Esophagus squamous epithelium (tissue), 5 donors: ENCODE data around the gene MGMT. TPM values are rescaled to one million over a fixed set of nuclear protein-coding genes. Genes with fewer than 3 reads are reported as not detected.

Experiments used
- DNase-seq: peaks from one replicate; lab custom pipeline; 2025; lab: John Stamatoyannopoulos, UW
- H3K27ac ChIP-seq, 4 donors: fragments of 200-600 bp; sonication (generic); one replicate each; pipeline ENCODE4 v1.5.1; 2016 to 2019; ENCODE audit warnings: mild to moderate bottlenecking in 1 of 4
- H3K27me3 ChIP-seq, 4 donors: fragments of 200-600 bp; sonication (generic); 1 replicate in 3 of 4; 2 replicates in 1 of 4; pipeline versions ENCODE4 v1.5.1 to v1.6.0; 2017 to 2021; ENCODE audit warnings: antibody characterized with exemption in 1 of 4
- H3K36me3 ChIP-seq, 3 donors: fragments of 200-600 bp; sonication (generic); one replicate each; pipeline ENCODE4 v1.5.1; 2016 to 2019
- H3K4me1 ChIP-seq, 3 donors: fragments of 200-600 bp; sonication (generic); one replicate each; pipeline ENCODE4 v1.5.1; 2017 to 2019
- H3K4me3 ChIP-seq, 4 donors: fragments of 200-600 bp; sonication (generic); 1 replicate in 3 of 4; 2 replicates in 1 of 4; pipeline ENCODE4 v1.5.1; 2016 to 2019; ENCODE audit warnings: mild to moderate bottlenecking in 2 of 4, moderate library complexity in 1 of 4
- H3K9me3 ChIP-seq, 3 donors: fragments of 200-600 bp; sonication (generic); one replicate each; pipeline ENCODE4 v1.5.1; 2016 to 2019
- CTCF ChIP-seq, 6 experiments: fragments of 450-650 bp in 4 of 6; fragments of 200-600 bp in 2 of 6; sonication (generic) in 2 of 6; IDR thresholded peaks; one replicate each; pipeline ENCODE4 v1.5.1; 2016 to 2019; ENCODE audit warnings: antibody characterized with exemption in 6 of 6, mild to moderate bottlenecking in 4 of 6, moderate library complexity in 4 of 6
- POLR2A ChIP-seq, 4 donors: fragments of 450-650 bp; IDR thresholded peaks; one replicate each; pipeline ENCODE4 v1.6.1; 2017; ENCODE audit warnings: antibody characterized with exemption in 4 of 4, mild to moderate bottlenecking in 4 of 4, moderate library complexity in 3 of 4
- WGBS, 2 donors: methylation state at CpG; one replicate each; pipeline ENCODE4 v1.1.5; 2018; 5-methylcytosine and 5-hydroxymethylcytosine counted together
- intact Hi-C: fragments of 100-400 bp; cut with DNase I; formaldehyde crosslinking; loops from one replicate; pipeline ENCODE4 v1.15.0; 2022
- total RNA-seq, 4 donors: library from RNA; depleted of rRNA; stranded (reverse); fragments of >200 nt; gene quantifications; one replicate each; pipeline ENCODE4 v1.1.0, GENCODE V29; 2016
- donor health status: DM: yes; HTN: yes; CAD: no.

The MGMT gene
- total RNA-seq, 4 donors from 2014 or later: 15.6 to 28.8 (median 18.4) TPM

- TF ChIP-seq CTCF (IDR thresholded peaks at IDR 0.05) (no peak), POLR2A (IDR thresholded peaks at IDR 0.05) (no peak)
- H3K27ac ChIP-seq: no peak overlapping the region
- H3K4me1 ChIP-seq: no peaks in the 10 kb centered on the region
- H3K9me3 ChIP-seq: peaks cover 0 to 9% (median 0%) of the 10 kb centered on the region in 3 donors
- H3K27me3 ChIP-seq: no peaks in the 10 kb centered on the region
- no peaks in the 10 kb centered on the region for H3K36me3 ChIP-seq
- no peak for DNase-seq
- WGBS, 2 donors: 60 to 73% methylated on average over 1 to 3 of the region's 4 CpGs
- intact Hi-C loops: no loop called here
- H3K4me3 ChIP-seq: no peak overlapping the region
Measured at GRCh38 chr10:129727495-129727894, 260.5 kb downstream of the MGMT start.

DNA sequence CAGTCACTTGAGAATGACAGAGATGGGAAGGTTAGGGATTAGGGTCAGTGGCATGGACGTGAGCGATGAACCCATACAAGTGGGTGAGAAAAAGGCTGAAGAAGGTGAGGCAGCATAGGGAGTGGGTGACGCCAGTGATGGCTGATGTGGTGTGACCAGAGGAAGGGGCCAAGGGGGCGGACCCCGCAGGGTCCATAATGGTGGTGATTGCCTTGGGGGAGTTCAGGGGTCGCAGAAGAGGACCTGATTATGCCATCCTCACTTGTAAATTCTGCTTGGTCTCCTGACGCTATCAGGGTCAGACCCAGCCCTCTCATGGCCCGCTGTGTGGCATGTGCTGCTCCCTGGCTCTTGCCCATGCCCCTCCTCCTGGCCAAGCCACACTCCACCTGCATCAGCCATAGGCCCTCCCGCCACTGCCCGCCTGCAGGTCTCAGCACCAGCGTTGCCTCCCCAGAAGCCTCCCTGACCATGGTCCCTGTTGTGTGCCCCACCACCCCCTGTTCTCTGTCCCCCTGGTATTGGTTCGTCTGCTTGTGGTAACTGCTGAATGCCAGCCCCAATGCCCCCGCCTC is 261.3 kb downstream of the MGMT start:
- no peak for DNase-seq
- Histone ChIP-seq H3K4me3 (no peak overlapping the region), H3K27ac (no peak overlapping the region), H3K27me3 (no peaks in the 10 kb centered on the region), H3K9me3 (peaks cover 0 to 9% (median 0%) of the 10 kb centered on the region in 3 donors), H3K36me3 (no peaks in the 10 kb centered on the region), H3K4me1 (no peaks in the 10 kb centered on the region)
- intact Hi-C loops: no loop called here
- 94% methylated on average over 13 of the region's 13 CpGs for WGBS, 2 donors
- TF ChIP-seq POLR2A (IDR thresholded peaks at IDR 0.05): no peak
- TF ChIP-seq CTCF (IDR thresholded peaks at IDR 0.05): no peak

DNA sequence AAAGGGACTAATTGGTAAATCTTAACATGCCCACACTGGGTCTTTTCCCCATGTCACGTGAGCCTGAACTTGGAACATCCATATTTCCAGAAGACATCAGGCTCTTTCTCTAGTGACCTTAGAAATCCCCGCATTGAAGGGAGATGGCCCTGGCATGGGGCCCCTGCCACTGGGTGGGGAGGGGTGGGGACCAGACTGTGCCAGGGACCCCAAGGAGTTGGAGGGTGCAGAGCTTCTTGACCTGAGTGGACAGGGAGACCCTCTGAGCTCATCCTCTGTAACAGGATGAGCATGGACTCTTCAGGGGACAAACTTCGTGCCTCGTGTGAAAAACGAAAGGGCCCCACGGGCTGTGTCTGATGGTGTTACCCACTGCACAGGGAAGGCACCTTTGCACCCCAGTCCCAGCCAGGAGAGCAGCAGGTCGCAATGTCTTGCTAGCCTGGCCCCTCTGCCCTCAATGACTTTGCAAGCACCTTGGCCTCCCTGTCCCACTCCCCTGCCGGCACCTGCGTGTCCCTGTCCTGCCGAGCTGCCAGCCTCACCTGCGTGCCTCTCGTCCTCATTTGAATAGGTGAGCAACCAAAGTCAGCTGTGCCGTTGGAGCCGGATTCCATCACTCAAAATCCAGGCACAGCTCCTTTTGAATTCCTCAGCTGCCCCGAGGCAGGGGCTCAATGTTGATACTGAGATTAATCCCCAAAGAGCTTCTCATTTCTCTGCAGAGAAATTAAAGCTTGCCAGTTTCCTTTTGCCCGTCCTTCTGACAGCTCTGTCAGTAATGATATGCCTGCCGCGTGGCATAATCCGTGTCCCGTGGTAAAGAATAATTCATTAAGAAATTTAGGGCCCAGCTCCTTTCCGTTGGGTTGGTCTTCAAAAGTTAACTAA is 262.1 kb downstream of the MGMT start:
- TF ChIP-seq CTCF (IDR thresholded peaks at IDR 0.05): no peak
- no peak for TF ChIP-seq POLR2A (IDR thresholded peaks at IDR 0.05)
- Histone ChIP-seq H3K4me1 (no peaks in the 10 kb centered on the region), H3K27me3 (no peaks in the 10 kb centered on the region), H3K27ac (no peak overlapping the region), H3K9me3 (peaks cover 0 to 9% (median 0%) of the 10 kb centered on the region in 3 donors), H3K4me3 (no peak overlapping the region), H3K36me3 (no peaks in the 10 kb centered on the region)
- WGBS, 2 donors: 78 to 81% methylated on average over 11 to 15 of the region's 21 CpGs
- no peak for DNase-seq
- intact Hi-C loops: no loop called here

DNA sequence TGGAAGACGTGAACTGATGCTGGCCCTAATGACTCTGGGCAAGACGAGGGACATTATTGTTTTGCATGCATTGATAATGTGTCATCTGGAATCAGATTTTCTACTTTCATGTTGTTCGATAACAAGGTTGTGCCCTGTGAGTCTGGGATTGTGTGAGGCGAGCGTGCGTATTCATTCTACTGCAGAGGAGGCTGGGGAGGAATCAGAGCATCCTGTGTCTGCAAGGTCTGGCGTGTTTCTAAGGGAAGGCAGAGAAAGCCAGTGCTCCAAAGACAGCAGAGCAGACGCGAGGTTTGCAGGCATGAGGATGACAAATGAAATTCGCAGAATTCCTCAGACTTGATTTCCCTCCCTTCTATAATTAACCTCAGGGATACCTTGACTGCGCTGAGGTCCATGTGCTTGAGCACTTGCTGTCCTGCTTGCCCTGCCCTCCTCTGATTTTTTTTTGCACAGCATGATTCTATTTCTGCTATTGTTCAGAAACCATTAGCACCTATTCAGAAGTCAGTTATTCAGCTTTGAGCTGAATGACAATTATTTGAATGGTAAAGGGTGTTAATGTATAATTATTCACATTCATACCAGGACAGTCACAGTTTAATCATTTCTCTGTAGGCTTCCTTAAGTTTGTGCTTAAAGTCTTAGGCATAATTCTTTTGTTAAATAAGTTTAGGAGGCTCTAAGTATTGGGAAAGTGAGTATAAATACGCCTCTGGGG is 263.4 kb downstream of the MGMT start:
- Histone ChIP-seq H3K4me3 (no peak overlapping the region), H3K27ac (no peak overlapping the region), H3K4me1 (no peaks in the 10 kb centered on the region), H3K27me3 (no peaks in the 10 kb centered on the region), H3K36me3 (no peaks in the 10 kb centered on the region), H3K9me3 (peaks cover 0 to 9% (median 0%) of the 10 kb centered on the region in 3 donors)
- WGBS, 2 donors: 88 to 90% methylated on average over 11 to 12 of the region's 12 CpGs
- no peak for DNase-seq
- intact Hi-C loops: no loop called here
- TF ChIP-seq CTCF (IDR thresholded peaks at IDR 0.05) (no peak), POLR2A (IDR thresholded peaks at IDR 0.05) (no peak)

GRCh38 chr10:129730993-129731325 is 263.9 kb downstream of the MGMT start:
- TF ChIP-seq CTCF (IDR thresholded peaks at IDR 0.05) (no peak), POLR2A (IDR thresholded peaks at IDR 0.05) (no peak)
- Histone ChIP-seq H3K4me1 (no peaks in the 10 kb centered on the region), H3K27me3 (no peaks in the 10 kb centered on the region), H3K27ac (no peak overlapping the region), H3K36me3 (no peaks in the 10 kb centered on the region), H3K4me3 (no peak overlapping the region), H3K9me3 (peaks cover 0 to 9% (median 0%) of the 10 kb centered on the region in 3 donors)
- DNase-seq: no peak
- WGBS, 2 donors: 43 to 60% methylated on average over 10 of the region's 10 CpGs
- intact Hi-C loops: no loop called here
